Spleen (tissue), 7 donors: ENCODE results near the gene SUN2.

Source experiments
- POLR2A ChIP-seq, 3 donors: fragments of 450-650 bp; IDR thresholded peaks; one replicate each; pipeline ENCODE4 v1.5.1; 2017; ENCODE audit warnings: antibody characterized with exemption in 3 of 3, mild to moderate bottlenecking in 1 of 3
- POLR2AphosphoS5 ChIP-seq, 3 donors: sonication (generic); formaldehyde crosslinking; IDR thresholded peaks; one replicate each; pipeline ENCODE4 v1.5.1; 2017; ENCODE audit warnings: antibody characterized with exemption in 3 of 3
- TF ChIP-seq, protein P1 (sequence below), 11 experiments: fragments of 200-600 bp in 7 of 11; fragments of 450-650 bp in 4 of 11; sonication (generic) in 4 of 11; IDR thresholded peaks in 8 of 11; conservative IDR thresholded peaks in 3 of 11; 1 replicate in 7 of 11; 2 replicates in 4 of 11; pipeline versions ENCODE4 v1.4.0 to v1.8.0; 2016 to 2021; ENCODE audit warnings: antibody characterized with exemption in 11 of 11, inconsistent platforms in 4 of 11, mild to moderate bottlenecking in 1 of 11
- donor health status: DM: no; HTN: no; CAD: no; lungs with moderate emphysema.
- donor health status: DM: no; HTN: no; CAD: no.
- donor health status: DM: no; HTN: no; CAD: no.

DNA sequence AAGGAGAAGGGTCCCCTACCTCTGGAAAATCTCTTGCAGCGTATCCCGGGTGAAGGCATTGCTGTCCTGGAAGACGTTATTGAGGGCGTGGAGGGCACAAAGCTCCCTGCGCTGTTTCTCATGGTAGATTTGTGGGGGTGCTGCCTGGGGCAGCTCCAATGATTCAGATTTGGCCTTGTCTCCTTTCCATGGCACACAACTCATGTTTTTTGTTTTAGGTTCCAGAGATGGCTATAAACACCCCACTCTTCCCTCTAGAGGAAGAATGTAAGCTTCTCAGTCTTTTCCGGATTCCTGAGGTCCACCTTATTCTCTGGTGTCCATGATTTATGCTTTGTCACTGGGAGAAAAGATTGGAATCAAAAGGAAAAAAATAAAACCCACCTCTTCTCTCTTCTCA is 56.0 kb downstream of the SUN2 start:
- TF ChIP-seq, protein P1, sequence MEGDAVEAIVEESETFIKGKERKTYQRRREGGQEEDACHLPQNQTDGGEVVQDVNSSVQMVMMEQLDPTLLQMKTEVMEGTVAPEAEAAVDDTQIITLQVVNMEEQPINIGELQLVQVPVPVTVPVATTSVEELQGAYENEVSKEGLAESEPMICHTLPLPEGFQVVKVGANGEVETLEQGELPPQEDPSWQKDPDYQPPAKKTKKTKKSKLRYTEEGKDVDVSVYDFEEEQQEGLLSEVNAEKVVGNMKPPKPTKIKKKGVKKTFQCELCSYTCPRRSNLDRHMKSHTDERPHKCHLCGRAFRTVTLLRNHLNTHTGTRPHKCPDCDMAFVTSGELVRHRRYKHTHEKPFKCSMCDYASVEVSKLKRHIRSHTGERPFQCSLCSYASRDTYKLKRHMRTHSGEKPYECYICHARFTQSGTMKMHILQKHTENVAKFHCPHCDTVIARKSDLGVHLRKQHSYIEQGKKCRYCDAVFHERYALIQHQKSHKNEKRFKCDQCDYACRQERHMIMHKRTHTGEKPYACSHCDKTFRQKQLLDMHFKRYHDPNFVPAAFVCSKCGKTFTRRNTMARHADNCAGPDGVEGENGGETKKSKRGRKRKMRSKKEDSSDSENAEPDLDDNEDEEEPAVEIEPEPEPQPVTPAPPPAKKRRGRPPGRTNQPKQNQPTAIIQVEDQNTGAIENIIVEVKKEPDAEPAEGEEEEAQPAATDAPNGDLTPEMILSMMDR (IDR thresholded peaks at IDR 0.05 in 8 of 11, conservative IDR thresholded peaks at IDR 0.05 in 3 of 11): no peak
- no peak for TF ChIP-seq POLR2A (IDR thresholded peaks at IDR 0.05)
- TF ChIP-seq POLR2AphosphoS5 (IDR thresholded peaks at IDR 0.05): no peak
